K562 (cell line): Measurements from ENCODE around the gene FAAP100. TPM values are rescaled to one million over a fixed set of nuclear protein-coding genes. Genes with fewer than 3 reads are reported as not detected.

Experiments
- E2F3 ChIP-seq: fragments of 250-450 bp; sonication (Bioruptor Pico); IDR thresholded peaks from 2 replicates; pipeline ENCODE4 v1.4.0; 2020; ENCODE audit warnings: mild to moderate bottlenecking
- HES1 ChIP-seq: fragments of 450-650 bp; IDR thresholded peaks from 2 replicates; pipeline ENCODE4 v1.6.1; 2016; ENCODE audit warnings: low read depth, mild to moderate bottlenecking, moderate library complexity
- KAT7 ChIP-seq: sonication (generic); formaldehyde crosslinking; IDR thresholded peaks from 2 replicates; pipeline ENCODE4 v1.8.0; 2022; ENCODE audit warnings: missing genetic modification reagents, mild to moderate bottlenecking, borderline replicate concordance
- PRMT5 ChIP-seq: sonication (generic); formaldehyde crosslinking; IDR thresholded peaks from 2 replicates; pipeline ENCODE4 v1.5.0; 2020; ENCODE audit warnings: missing genetic modification reagents
- RFX1 ChIP-seq: fragments of 450-650 bp; IDR thresholded peaks from 2 replicates; pipeline ENCODE4 v1.6.1; 2016; ENCODE audit warnings: mild to moderate bottlenecking, moderate library complexity
- SRF ChIP-seq, 2 experiments: fragments of 250-450, 450-650 bp in 1 of 2; sonication (Bioruptor Pico) in 1 of 2; sonication (generic) in 1 of 2; formaldehyde crosslinking; IDR thresholded peaks; 2 replicates each; pipeline versions ENCODE4 v1.5.0 to v1.5.1; 2020 to 2022; ENCODE audit warnings: mild to moderate bottlenecking in 1 of 2, missing genetic modification reagents in 1 of 2
- TCF15 ChIP-seq: fragments of 250-450 bp; sonication (Bioruptor Pico); IDR thresholded peaks from 2 replicates; pipeline ENCODE4 v1.8.0; 2022; ENCODE audit warnings: moderate library complexity, mild to moderate bottlenecking, inconsistent platforms
- THRA ChIP-seq: fragments of 450-650 bp; IDR thresholded peaks from 2 replicates; pipeline ENCODE4 v1.6.1; 2017; ENCODE audit warnings: mild to moderate bottlenecking, moderate library complexity
- ZBTB34 ChIP-seq: fragments of 250-450 bp; sonication (Bioruptor Pico); IDR thresholded peaks from 2 replicates; pipeline ENCODE4 v1.8.0; 2021; ENCODE audit warnings: mild to moderate bottlenecking, moderate library complexity
- ZEB2 ChIP-seq: fragments of 450-650 bp; IDR thresholded peaks from 2 replicates; pipeline ENCODE4 v1.6.1; 2016
- polyA plus RNA-seq, 8 experiments: library from polyadenylated mRNA; depleted of rRNA in 4 of 8; stranded (reverse) in 5 of 8; unstranded in 3 of 8; fragments of >200 nt; fragmentation: Nextera tagmentation in 2 of 8; fragmentation: Illumina TruSeq in 1 of 8; extraction: Ambion mirVana in 2 of 8; extraction: Trizol in 1 of 8; gene quantifications; 2 replicates each; pipeline versions ENCODE4 v1.2.1 to v1.2.3, GENCODE V29; 2011 to 2014; ENCODE audit warnings: inconsistent platforms in 1 of 8, missing spikeins in 1 of 8
- total RNA-seq, 7 experiments: library from RNA; depleted of rRNA in 6 of 7; stranded (reverse); fragments of >200 nt in 6 of 7; fragmentation: Illumina TruSeq in 2 of 7; extraction: Trizol in 2 of 7; gene quantifications; 2 replicates each; pipeline versions ENCODE4 v1.2.1 to v1.2.3, GENCODE V29; 2011 to 2021; ENCODE audit warnings: low replicate concordance in 1 of 7

FAAP100 gene
- total and polyA plus RNA-seq, 9 of the 15 experiments (the other 6 are each of a cell fraction or from before 2014, with no cell fraction given) = 0.31 to 51.2 (median 12.6) TPM

GRCh38 chr17:81524865-81525159 lies 27.3 kb downstream of the FAAP100 start (continued):
- TF ChIP-seq THRA (no peak), PRMT5 (no peak), ZEB2 (no peak), E2F3 (CRISPR knock-in tag) (no peak), RFX1 (no peak), TCF15 (CRISPR knock-in tag) (no peak), ZBTB34 (CRISPR knock-in tag) (no peak), HES1 (no peak), SRF (CRISPR knock-in tag; IDR thresholded peaks at IDR 0.05) (no peak), KAT7 (CRISPR knock-in tag) (no peak)
- TF ChIP-seq, all 486 proteins: peak for 0
